ENCODE results near the gene SPAG16.

DNA sequence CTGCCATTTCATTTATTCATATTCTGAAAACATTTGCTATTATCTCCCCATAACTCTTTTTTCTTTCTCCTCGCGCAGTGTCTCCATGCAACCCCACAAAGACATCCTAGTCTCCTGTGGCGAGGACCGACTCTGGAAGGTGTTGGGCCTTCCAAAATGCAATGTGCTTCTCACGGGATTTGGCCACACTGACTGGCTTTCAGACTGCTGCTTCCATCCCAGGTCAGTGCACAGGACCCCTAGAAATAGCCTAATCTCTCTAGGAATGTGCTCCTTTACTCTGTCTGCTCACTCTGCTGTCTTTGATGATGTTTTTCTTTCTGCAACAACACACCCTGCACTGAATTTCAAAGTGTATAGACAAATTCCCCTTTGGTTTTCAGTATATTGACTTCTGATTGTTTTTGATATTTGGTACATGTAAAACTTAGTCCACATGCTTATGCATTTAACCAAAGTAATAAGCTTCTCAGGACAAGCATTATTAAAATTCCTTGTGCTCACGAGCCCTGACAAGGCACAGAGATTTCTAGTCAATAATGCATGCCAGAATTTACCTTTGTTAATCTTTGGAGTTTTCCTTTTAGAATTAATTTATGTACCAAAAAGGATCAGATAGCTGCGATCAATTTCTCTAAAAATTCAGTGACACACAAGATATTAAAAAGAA, 578.3 kb downstream of the SPAG16 start:
- TF ChIP-seq, protein P1, sequence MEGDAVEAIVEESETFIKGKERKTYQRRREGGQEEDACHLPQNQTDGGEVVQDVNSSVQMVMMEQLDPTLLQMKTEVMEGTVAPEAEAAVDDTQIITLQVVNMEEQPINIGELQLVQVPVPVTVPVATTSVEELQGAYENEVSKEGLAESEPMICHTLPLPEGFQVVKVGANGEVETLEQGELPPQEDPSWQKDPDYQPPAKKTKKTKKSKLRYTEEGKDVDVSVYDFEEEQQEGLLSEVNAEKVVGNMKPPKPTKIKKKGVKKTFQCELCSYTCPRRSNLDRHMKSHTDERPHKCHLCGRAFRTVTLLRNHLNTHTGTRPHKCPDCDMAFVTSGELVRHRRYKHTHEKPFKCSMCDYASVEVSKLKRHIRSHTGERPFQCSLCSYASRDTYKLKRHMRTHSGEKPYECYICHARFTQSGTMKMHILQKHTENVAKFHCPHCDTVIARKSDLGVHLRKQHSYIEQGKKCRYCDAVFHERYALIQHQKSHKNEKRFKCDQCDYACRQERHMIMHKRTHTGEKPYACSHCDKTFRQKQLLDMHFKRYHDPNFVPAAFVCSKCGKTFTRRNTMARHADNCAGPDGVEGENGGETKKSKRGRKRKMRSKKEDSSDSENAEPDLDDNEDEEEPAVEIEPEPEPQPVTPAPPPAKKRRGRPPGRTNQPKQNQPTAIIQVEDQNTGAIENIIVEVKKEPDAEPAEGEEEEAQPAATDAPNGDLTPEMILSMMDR (IDR thresholded peaks at IDR 0.05), result no peak
- TF ChIP-seq EZH2 (IDR thresholded peaks at IDR 0.05; ENCODE audit: borderline replicate concordance, insufficient read depth, low read depth, low read length, poor library complexity, severe bottlenecking), result no peak

Measured in B cell (primary cell).